GM21723 (cell line): ENCODE results near the gene CD300C.
"Not testable (repeated sequence)": the region's sequence is repeated elsewhere in the genome, so short reads cannot be mapped to it uniquely, and the experiment has no call there.

ENCODE experiments used
- ATAC-seq: cut with Tn5 transposase; IDR thresholded peaks from one replicate; pipeline ENCODE4 v1.9.1; 2021; ENCODE audit warnings: mild to moderate bottlenecking, moderate library complexity; ENCODE audit not compliant: unreplicated experiment

CD300C gene

GRCh38 chr17:74545843-74546230 is at the start of gene CD300C:
CD300C (minus strand) TSS chr17:74546115; CDS start chr17:74545782, 333 bp downstream.
- no peak for ATAC-seq

GRCh38 chr17:74595037-74595750 is 49.3 kb upstream of the CD300C start:
- no peak for ATAC-seq

- ATAC-seq: no peak
These were observed 46.4 kb upstream of the CD300C start, which contains the start of gene CD300LD for GRCh38 chr17:74592087-74592990. CD300LD (minus strand) TSS chr17:74592283; CDS start chr17:74592202, 81 bp downstream.

- no peak for ATAC-seq
These were observed 45.6 kb upstream of the CD300C start for GRCh38 chr17:74591503-74591902.

- no peak for ATAC-seq
These were observed 39.8 kb upstream of the CD300C start for GRCh38 chr17:74585711-74586110.

GRCh38 chr17:74584292-74585060 is 38.6 kb upstream of the CD300C start:
- no peak for ATAC-seq

- no peak for ATAC-seq
These were observed 36.7 kb upstream of the CD300C start for GRCh38 chr17:74582633-74583032.

GRCh38 chr17:74579900-74580299 is 34.0 kb upstream of the CD300C start:
- ATAC-seq: no peak

GRCh38 chr17:74578979-74579378 is 33.1 kb upstream of the CD300C start:
- no peak for ATAC-seq

- no peak for ATAC-seq
These were observed 28.7 kb upstream of the CD300C start for GRCh38 chr17:74574489-74575142.

GRCh38 chr17:74573635-74574034 is 27.7 kb upstream of the CD300C start:
- not testable (repeated sequence) for ATAC-seq

- no peak for ATAC-seq
These were observed 27.3 kb upstream of the CD300C start for GRCh38 chr17:74573169-74573568.

- no peak for ATAC-seq
These were observed 25.8 kb upstream of the CD300C start for GRCh38 chr17:74571621-74572270.

- no peak for ATAC-seq
These were observed 23.4 kb upstream of the CD300C start for GRCh38 chr17:74569020-74570003.

GRCh38 chr17:74568106-74568873 is 22.4 kb upstream of the CD300C start:
- no peak for ATAC-seq

- ATAC-seq: no peak
These were observed 21.5 kb upstream of the CD300C start, which contains the start of gene CD300H for GRCh38 chr17:74567397-74567796. CD300H (minus strand) TSS chr17:74567509.

- no peak for ATAC-seq
These were observed 20.3 kb upstream of the CD300C start for GRCh38 chr17:74566132-74566753.

- no peak for ATAC-seq
These were observed 19.2 kb upstream of the CD300C start for GRCh38 chr17:74565126-74565525.
